WTC11 (cell line): ENCODE data around the gene CIB1. TPM values are rescaled to one million over a fixed set of nuclear protein-coding genes. Genes with fewer than 3 reads are reported as not detected.
"Not testable (repeated sequence)": the region's sequence is repeated elsewhere in the genome, so short reads cannot be mapped to it uniquely, and the experiment has no call there.

ENCODE experiments used
- ATAC-seq: fragments of 200-7000 bp; cut with Tn5 transposase; 2 replicates; pipeline ENCODE4 v1.10.0; 2021; ENCODE audit warnings: mild to moderate bottlenecking, moderate library complexity
- CTCF ChIA-PET: fragments of 300-600 bp; sonication (Branson Sonifier 250); formaldehyde crosslinking; loops from one replicate; lab custom pipeline; 2021; ENCODE audit warnings: antibody characterized with exemption; lab: Charles Lee
- POLR2A ChIA-PET: fragments of 350-600 bp; sonication (Branson Sonifier 250); formaldehyde crosslinking; loops from one replicate; lab custom pipeline; 2021; ENCODE audit warnings: antibody characterized with exemption; lab: Charles Lee
- DNase-seq: peaks from one replicate; pipeline ENCODE4 v3.0.0; 2021; ENCODE audit warnings: low spot score
- H3K27ac Mint-ChIP-seq: 2 replicates; pipeline ENCODE4 v1.8.0; 2021; ENCODE audit warnings: mixed read lengths
- H3K27me3 Mint-ChIP-seq: 2 replicates; pipeline ENCODE4 v1.8.0; 2021; ENCODE audit warnings: low read depth, mild to moderate bottlenecking, moderate library complexity, mixed read lengths
- H3K36me3 Mint-ChIP-seq: 2 replicates; pipeline ENCODE4 v1.8.0; 2021; ENCODE audit warnings: mixed read lengths
- H3K4me1 Mint-ChIP-seq: 2 replicates; pipeline ENCODE4 v1.8.0; 2022; ENCODE audit warnings: mixed read lengths
- H3K4me3 Mint-ChIP-seq: 2 replicates; pipeline ENCODE4 v1.8.0; 2021; ENCODE audit warnings: mild to moderate bottlenecking, moderate library complexity, mixed read lengths
- H3K9me3 Mint-ChIP-seq: 2 replicates; pipeline ENCODE4 v1.8.0; 2021; ENCODE audit warnings: mixed read lengths
- ESRRA ChIP-seq: sonication (generic); formaldehyde crosslinking; IDR thresholded peaks from 2 replicates; pipeline ENCODE4 v1.8.1; 2022; ENCODE audit warnings: mild to moderate bottlenecking, missing genetic modification reagents, borderline replicate concordance
- FOXK1 ChIP-seq: sonication (generic); formaldehyde crosslinking; IDR thresholded peaks from 2 replicates; pipeline ENCODE4 v1.8.0; 2022; ENCODE audit warnings: mild to moderate bottlenecking, moderate library complexity, missing genetic modification reagents
- GRHL2 ChIP-seq: fragments of 250-450 bp; sonication (Bioruptor Pico); IDR thresholded peaks from 2 replicates; pipeline ENCODE4 v1.8.0; 2022; ENCODE audit warnings: mild to moderate bottlenecking, moderate library complexity; ENCODE audit not compliant: insufficient replicate concordance, severe bottlenecking
- HMGA2 ChIP-seq: fragments of 250-450 bp; sonication (Bioruptor Pico); IDR thresholded peaks from 2 replicates; pipeline ENCODE4 v1.4.0; 2021; ENCODE audit warnings: mild to moderate bottlenecking, moderate library complexity
- IRF2 ChIP-seq: sonication (generic); formaldehyde crosslinking; IDR thresholded peaks from 2 replicates; pipeline ENCODE4 v1.8.0; 2022; ENCODE audit warnings: low read depth, missing genetic modification reagents, borderline replicate concordance
- KAT7 ChIP-seq: sonication (generic); formaldehyde crosslinking; IDR thresholded peaks from 2 replicates; pipeline ENCODE4 v1.8.1; 2023; ENCODE audit warnings: missing genetic modification reagents, mild to moderate bottlenecking, borderline replicate concordance
- MYBL2 ChIP-seq: sonication (generic); formaldehyde crosslinking; IDR thresholded peaks from 2 replicates; pipeline ENCODE4 v1.8.1; 2023; ENCODE audit warnings: mild to moderate bottlenecking, moderate library complexity, missing genetic modification reagents
- NR2C2 ChIP-seq: sonication (generic); formaldehyde crosslinking; IDR thresholded peaks from 2 replicates; pipeline ENCODE4 v1.8.0; 2022; ENCODE audit warnings: mild to moderate bottlenecking, missing genetic modification reagents
- PRRX2 ChIP-seq: fragments of 250-450 bp; sonication (Bioruptor Pico); IDR thresholded peaks from 2 replicates; pipeline ENCODE4 v1.8.0; 2021; ENCODE audit warnings: mild to moderate bottlenecking
- SMAD3 ChIP-seq: sonication (generic); formaldehyde crosslinking; IDR thresholded peaks from 2 replicates; pipeline ENCODE4 v1.8.0; 2022; ENCODE audit warnings: missing genetic modification reagents, mild to moderate bottlenecking, borderline replicate concordance
- ZBTB21 ChIP-seq: sonication (generic); formaldehyde crosslinking; IDR thresholded peaks from 2 replicates; pipeline ENCODE4 v1.8.1; 2023; ENCODE audit warnings: mild to moderate bottlenecking, missing genetic modification reagents, borderline replicate concordance
- ZNF121 ChIP-seq: sonication (generic); formaldehyde crosslinking; IDR thresholded peaks from 2 replicates; pipeline ENCODE4 v1.8.0; 2023; ENCODE audit warnings: missing genetic modification reagents
- ZNF317 ChIP-seq: sonication (generic); formaldehyde crosslinking; IDR thresholded peaks from 2 replicates; pipeline ENCODE4 v1.8.1; 2023; ENCODE audit warnings: low read depth, mild to moderate bottlenecking, moderate library complexity, missing genetic modification reagents, borderline replicate concordance
- ZNF416 ChIP-seq: fragments of 250-450 bp; sonication (Bioruptor Pico); IDR thresholded peaks from 2 replicates; pipeline ENCODE4 v1.9.0; 2021; ENCODE audit warnings: mild to moderate bottlenecking, inconsistent platforms
- ZNF671 ChIP-seq: fragments of 250-450 bp; sonication (Bioruptor Pico); IDR thresholded peaks from 2 replicates; pipeline ENCODE4 v1.8.0; 2021; ENCODE audit warnings: mild to moderate bottlenecking
- total RNA-seq: library from RNA; stranded (reverse); gene quantifications from 3 replicates; pipeline ENCODE4 v1.2.3, GENCODE V29; 2021
- TF ChIP-seq, protein P1 (sequence below): sonication (generic); formaldehyde crosslinking; IDR thresholded peaks from 2 replicates; pipeline ENCODE4 v1.8.1; 2022; ENCODE audit warnings: missing genetic modification reagents, borderline replicate concordance
- TF ChIP-seq, protein P2 (sequence below): sonication (generic); formaldehyde crosslinking; IDR thresholded peaks from 2 replicates; pipeline ENCODE4 v1.8.1; 2022; ENCODE audit warnings: low read depth, mild to moderate bottlenecking, moderate library complexity, missing genetic modification reagents, borderline replicate concordance
- TF ChIP-seq, protein P3 (sequence below): sonication (generic); formaldehyde crosslinking; IDR thresholded peaks from 2 replicates; pipeline ENCODE4 v1.8.1; 2022; ENCODE audit warnings: low read depth, missing genetic modification reagents, borderline replicate concordance
- TF ChIP-seq, protein P4 (sequence below): sonication (generic); formaldehyde crosslinking; IDR thresholded peaks from 2 replicates; pipeline ENCODE4 v1.8.0; 2023; ENCODE audit warnings: missing genetic modification reagents, mild to moderate bottlenecking, borderline replicate concordance

CIB1 gene
- total RNA-seq, 1 experiment from 2014 or later: 29.6 TPM

DNA sequence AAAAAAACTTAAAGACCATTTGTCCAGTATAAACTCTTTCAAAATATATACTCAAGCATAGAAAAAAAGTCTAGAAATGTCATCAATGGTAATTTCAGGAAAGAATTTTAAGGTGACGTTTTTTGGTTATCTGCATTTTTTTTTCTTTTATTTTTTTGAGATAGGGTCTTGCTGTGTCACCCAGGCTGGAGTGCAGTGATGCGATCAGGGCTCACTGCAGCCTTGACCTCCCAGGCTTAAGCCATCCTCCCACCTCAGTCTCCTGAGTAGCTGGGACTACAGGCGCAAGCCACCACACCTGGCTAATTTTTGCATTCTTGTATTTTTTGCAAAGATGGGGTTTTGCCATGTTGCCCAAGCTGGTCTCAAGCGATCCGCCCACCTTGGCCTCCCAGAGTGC lies 47.0 kb upstream of the CIB1 start:
- DNase-seq, H3K36me3 Mint-ChIP-seq, H3K4me3 Mint-ChIP-seq, H3K27me3 Mint-ChIP-seq, H3K27ac Mint-ChIP-seq, H3K9me3 Mint-ChIP-seq, ATAC-seq, H3K4me1 Mint-ChIP-seq: not testable (repeated sequence)
- ChIA-PET POLR2A (interaction anchor here (0.6 to 1.5 kb wide), 2 partner anchors 31 to 181 kb away, joined by 3 to 4 read pairs; partner anchors contain the start of gene TTLL13), CTCF (interaction anchor here (1.0 to 2.6 kb wide), 6 partner anchors 12 to 137 kb away, joined by 3 to 11 read pairs (median 5); partner anchors contain the start of gene TTLL13)

DNA sequence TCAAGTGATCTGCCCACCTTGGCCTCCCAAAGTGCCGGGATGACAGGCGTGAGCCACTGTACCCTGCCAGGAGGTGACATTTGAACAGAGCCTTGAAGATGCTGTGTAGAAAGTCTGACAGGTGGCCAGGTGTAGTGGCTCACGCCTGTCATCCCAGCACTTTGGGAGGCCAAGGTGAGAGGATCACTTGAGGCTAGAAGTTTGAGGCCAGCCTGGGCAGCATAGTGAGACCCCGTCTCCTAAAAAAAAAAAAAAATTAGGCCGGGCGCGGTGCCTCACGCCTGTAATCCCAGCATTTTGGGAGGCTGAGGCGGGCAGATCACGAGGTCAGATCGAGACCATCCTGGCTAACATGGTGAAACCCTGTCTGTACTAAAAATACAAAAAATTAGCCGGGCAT lies 44.7 kb upstream of the CIB1 start:
- not testable (repeated sequence) for H3K36me3 Mint-ChIP-seq, H3K4me3 Mint-ChIP-seq, ATAC-seq, H3K27ac Mint-ChIP-seq, H3K4me1 Mint-ChIP-seq, DNase-seq, H3K9me3 Mint-ChIP-seq, H3K27me3 Mint-ChIP-seq
- 0 out of 2 replicates have a peak, but pooled peaks have one; percentile 36 for TF ChIP-seq ZNF121 (CRISPR knock-in tag)
- ChIA-PET CTCF (interaction anchor here (2.6 kb wide), 1 partner anchor 15 kb away, joined by 11 read pairs; no protein-coding TSS in a partner anchor), POLR2A (interaction anchor here (0.7 kb wide), 1 partner anchor 17 kb away, joined by 4 read pairs; no protein-coding TSS in a partner anchor)

DNA sequence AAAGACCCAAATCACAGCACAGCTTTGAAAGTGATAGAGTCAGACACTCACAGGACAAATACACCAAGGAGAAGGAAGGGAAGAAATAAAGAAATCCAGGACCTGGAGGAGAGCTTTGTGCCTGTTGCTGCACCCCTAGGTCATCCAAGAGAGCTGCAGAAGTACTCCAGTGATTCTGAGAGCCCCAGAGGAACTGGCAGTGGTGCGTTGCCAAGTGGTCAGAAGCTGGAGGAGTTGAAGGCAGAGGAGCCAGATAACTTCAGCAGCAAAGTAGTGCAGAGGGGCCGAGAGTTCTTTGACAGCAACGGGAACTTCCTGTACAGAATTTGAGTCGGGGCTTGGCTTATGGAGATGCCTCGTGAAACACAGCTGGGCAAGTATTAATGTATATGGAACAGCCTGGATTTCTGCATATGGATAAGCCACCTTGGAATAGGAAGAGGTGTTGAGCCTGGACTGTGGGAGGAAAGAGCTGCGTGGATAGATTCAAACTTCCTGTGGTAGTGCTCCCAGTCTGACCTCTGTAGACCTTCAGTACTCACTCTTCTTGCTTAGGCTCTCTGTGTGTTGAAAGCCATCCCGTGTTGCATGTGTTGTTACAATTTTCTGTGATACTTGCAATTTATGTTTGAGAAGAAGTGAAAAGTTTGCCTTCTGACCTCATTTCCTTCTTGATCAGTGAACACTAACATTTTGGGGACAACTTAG lies 37.9 kb upstream of the CIB1 start:
- DNase-seq (no peak), ATAC-seq (no peak)
- H3K36me3 Mint-ChIP-seq: peaks cover 49% of the 10 kb centered on the region
- H3K4me1 Mint-ChIP-seq: peaks cover 24% of the 10 kb centered on the region
- ChIA-PET POLR2A (no interaction called here), CTCF (interaction anchor here (1.2 to 1.3 kb wide), 2 partner anchors 22 to 51 kb away, joined by 3 read pairs; partner anchors contain the start of gene TTLL13)
- no peak for TF ChIP-seq PRRX2 (CRISPR knock-in tag)
- TF ChIP-seq, protein P1, sequence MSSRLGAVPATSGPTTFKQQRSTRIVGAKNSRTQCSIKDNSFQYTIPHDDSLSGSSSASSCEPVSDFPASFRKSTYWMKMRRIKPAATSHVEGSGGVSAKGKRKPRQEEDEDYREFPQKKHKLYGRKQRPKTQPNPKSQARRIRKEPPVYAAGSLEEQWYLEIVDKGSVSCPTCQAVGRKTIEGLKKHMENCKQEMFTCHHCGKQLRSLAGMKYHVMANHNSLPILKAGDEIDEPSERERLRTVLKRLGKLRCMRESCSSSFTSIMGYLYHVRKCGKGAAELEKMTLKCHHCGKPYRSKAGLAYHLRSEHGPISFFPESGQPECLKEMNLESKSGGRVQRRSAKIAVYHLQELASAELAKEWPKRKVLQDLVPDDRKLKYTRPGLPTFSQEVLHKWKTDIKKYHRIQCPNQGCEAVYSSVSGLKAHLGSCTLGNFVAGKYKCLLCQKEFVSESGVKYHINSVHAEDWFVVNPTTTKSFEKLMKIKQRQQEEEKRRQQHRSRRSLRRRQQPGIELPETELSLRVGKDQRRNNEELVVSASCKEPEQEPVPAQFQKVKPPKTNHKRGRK (CRISPR knock-in tag): no peak
- no peak for TF ChIP-seq MYBL2 (CRISPR knock-in tag)
- no peak for TF ChIP-seq NR2C2 (CRISPR knock-in tag)
- TF ChIP-seq, protein P2, sequence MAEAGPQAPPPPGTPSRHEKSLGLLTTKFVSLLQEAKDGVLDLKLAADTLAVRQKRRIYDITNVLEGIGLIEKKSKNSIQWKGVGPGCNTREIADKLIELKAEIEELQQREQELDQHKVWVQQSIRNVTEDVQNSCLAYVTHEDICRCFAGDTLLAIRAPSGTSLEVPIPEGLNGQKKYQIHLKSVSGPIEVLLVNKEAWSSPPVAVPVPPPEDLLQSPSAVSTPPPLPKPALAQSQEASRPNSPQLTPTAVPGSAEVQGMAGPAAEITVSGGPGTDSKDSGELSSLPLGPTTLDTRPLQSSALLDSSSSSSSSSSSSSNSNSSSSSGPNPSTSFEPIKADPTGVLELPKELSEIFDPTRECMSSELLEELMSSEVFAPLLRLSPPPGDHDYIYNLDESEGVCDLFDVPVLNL: no peak
- TF ChIP-seq ZNF671 (CRISPR knock-in tag): no peak
- no peak for TF ChIP-seq GRHL2 (CRISPR knock-in tag)
- TF ChIP-seq HMGA2 (CRISPR knock-in tag): no peak
- TF ChIP-seq KAT7 (CRISPR knock-in tag): no peak
- TF ChIP-seq, protein P3, sequence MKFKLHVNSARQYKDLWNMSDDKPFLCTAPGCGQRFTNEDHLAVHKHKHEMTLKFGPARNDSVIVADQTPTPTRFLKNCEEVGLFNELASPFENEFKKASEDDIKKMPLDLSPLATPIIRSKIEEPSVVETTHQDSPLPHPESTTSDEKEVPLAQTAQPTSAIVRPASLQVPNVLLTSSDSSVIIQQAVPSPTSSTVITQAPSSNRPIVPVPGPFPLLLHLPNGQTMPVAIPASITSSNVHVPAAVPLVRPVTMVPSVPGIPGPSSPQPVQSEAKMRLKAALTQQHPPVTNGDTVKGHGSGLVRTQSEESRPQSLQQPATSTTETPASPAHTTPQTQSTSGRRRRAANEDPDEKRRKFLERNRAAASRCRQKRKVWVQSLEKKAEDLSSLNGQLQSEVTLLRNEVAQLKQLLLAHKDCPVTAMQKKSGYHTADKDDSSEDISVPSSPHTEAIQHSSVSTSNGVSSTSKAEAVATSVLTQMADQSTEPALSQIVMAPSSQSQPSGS: no peak
- TF ChIP-seq IRF2 (CRISPR knock-in tag): no peak
- no peak for TF ChIP-seq FOXK1 (CRISPR knock-in tag)
- no peaks in the 10 kb centered on the region; the same call in 1 of the 2 replicates for H3K27me3 Mint-ChIP-seq
- no peak overlapping the region for H3K4me3 Mint-ChIP-seq
- H3K9me3 Mint-ChIP-seq: no peaks in the 10 kb centered on the region
- peak overlapping the region; percentile 63 for H3K27ac Mint-ChIP-seq

DNA sequence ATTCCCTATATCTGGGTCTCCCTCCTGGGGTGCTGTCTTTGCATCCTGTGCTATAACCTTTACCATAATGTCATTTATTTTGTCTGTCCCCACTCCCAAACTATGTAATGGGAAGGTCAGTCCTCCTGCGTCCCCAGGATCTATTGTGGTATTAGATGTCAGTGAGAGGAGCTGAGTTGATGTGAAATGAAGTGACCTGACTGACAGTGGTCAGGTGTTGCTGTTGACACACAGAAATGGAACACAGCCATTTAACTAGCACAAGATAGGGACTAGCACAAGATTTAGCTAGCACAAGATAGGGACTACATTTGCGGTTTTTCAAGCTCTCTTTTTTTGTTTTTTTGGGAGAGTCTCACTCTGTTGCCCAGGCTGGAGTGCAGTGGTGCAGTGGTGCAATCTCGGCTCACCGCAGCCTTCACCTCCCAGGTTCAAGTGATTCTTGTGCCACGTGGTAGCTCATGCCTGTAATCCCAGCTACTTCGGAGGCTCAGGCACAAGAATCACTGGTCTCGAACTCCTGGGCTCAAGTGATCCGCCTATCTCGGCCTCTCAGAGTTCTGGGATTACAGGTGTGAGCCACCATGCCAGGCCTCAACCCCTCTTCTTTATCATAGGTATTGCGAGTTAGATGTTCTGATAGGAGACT lies 36.9 kb upstream of the CIB1 start:
- no peak for ATAC-seq
- Mint-ChIP-seq H3K36me3 (peaks cover 47% of the 10 kb centered on the region), H3K27ac (peak overlapping the region; percentile 37), H3K4me3 (no peak overlapping the region), H3K9me3 (no peaks in the 10 kb centered on the region), H3K27me3 (no peaks in the 10 kb centered on the region; the same call in 1 of the 2 replicates), H3K4me1 (peaks cover 29% of the 10 kb centered on the region)
- DNase-seq: no peak
- POLR2A ChIA-PET: no interaction called here
- CTCF ChIA-PET: interaction anchor here (1.4 kb wide), 1 partner anchor 23 kb away, joined by 4 read pairs; no protein-coding TSS in a partner anchor
- TF ChIP-seq SMAD3 (CRISPR knock-in tag) (no peak), ESRRA (CRISPR knock-in tag) (no peak), ZNF317 (no peak), ZNF416 (CRISPR knock-in tag) (no peak), ZBTB21 (CRISPR knock-in tag) (no peak)
- TF ChIP-seq, protein P4, sequence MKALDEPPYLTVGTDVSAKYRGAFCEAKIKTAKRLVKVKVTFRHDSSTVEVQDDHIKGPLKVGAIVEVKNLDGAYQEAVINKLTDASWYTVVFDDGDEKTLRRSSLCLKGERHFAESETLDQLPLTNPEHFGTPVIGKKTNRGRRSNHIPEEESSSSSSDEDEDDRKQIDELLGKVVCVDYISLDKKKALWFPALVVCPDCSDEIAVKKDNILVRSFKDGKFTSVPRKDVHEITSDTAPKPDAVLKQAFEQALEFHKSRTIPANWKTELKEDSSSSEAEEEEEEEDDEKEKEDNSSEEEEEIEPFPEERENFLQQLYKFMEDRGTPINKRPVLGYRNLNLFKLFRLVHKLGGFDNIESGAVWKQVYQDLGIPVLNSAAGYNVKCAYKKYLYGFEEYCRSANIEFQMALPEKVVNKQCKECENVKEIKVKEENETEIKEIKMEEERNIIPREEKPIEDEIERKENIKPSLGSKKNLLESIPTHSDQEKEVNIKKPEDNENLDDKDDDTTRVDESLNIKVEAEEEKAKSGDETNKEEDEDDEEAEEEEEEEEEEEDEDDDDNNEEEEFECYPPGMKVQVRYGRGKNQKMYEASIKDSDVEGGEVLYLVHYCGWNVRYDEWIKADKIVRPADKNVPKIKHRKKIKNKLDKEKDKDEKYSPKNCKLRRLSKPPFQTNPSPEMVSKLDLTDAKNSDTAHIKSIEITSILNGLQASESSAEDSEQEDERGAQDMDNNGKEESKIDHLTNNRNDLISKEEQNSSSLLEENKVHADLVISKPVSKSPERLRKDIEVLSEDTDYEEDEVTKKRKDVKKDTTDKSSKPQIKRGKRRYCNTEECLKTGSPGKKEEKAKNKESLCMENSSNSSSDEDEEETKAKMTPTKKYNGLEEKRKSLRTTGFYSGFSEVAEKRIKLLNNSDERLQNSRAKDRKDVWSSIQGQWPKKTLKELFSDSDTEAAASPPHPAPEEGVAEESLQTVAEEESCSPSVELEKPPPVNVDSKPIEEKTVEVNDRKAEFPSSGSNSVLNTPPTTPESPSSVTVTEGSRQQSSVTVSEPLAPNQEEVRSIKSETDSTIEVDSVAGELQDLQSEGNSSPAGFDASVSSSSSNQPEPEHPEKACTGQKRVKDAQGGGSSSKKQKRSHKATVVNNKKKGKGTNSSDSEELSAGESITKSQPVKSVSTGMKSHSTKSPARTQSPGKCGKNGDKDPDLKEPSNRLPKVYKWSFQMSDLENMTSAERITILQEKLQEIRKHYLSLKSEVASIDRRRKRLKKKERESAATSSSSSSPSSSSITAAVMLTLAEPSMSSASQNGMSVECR (CRISPR knock-in tag): no peak
